NCI-H1105 (cell line): ENCODE measurements around the gene SLC22A17.
"Not testable (repeated sequence)": the region's sequence is repeated elsewhere in the genome, so short reads cannot be mapped to it uniquely, and the experiment has no call there.

Experiments used
- DNase-seq: peaks from one replicate; lab custom pipeline; 2025; lab: John Stamatoyannopoulos, UW

Gene SLC22A17

GRCh38 chr14:23339506-23340268, 13.0 kb downstream of the SLC22A17 start:
- no peak for DNase-seq

DNA sequence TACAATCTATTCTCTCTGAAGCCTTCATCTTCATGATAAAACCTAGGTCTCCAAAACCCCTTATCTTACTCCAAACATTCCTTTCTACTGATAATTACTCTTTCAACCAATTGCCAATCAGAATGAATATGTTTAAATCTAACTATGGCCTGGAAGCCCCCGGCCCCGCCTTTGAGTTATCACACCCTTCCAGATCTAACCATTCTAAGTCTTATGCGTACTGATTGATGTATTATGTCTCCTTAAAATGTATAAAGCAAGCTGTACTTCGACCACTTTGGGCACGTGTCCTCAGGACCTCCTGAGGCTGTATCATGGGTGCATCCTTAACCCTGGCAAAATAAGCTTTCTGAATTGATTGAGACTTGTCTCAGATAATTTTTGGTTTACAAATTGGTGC, 17.1 kb downstream of the SLC22A17 start:
- DNase-seq, result no peak

GRCh38 chr14:23327947-23328744, 24.5 kb downstream of the SLC22A17 start:
- DNase-seq, result peak; percentile 72

DNA sequence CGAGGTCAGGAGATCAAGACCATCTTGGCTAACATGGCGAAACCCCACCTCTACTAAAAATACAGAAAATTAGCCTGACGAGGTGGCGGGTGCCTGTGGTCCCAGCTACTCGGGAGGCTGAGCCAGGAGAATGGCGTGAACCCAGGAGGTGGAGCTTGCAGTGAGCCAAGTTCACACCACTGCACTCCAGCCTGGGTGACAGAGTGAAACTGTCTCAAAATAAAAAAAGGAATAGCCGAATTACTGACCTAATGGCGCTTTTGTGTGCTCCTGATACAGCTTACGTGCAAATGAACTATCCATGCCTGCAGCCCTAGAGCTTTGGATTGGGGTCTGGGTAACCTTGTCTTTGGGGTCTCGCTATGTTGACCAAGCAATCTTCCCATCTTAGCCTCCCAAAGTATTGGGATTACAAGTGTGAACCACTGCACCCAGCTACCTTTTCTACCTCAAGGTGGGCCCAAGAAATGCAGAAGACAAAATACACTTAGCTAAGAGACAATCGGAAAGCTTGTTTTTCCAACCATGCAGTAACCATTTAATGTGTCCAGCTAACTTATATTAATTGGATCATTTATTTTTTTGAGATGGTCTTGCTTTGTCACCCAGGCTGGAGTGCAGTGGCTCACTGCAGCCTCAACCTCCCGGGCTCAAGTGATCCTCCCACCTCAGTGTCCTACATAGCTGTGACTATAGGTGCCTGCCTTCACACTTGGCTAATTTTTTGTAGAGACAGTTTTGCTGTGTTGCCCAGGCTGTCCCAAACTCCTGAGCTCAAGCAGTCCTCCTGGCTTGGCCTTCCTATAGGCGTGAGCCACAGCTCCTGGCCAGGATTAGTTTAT, 26.0 kb downstream of the SLC22A17 start:
- no peak for DNase-seq

DNA sequence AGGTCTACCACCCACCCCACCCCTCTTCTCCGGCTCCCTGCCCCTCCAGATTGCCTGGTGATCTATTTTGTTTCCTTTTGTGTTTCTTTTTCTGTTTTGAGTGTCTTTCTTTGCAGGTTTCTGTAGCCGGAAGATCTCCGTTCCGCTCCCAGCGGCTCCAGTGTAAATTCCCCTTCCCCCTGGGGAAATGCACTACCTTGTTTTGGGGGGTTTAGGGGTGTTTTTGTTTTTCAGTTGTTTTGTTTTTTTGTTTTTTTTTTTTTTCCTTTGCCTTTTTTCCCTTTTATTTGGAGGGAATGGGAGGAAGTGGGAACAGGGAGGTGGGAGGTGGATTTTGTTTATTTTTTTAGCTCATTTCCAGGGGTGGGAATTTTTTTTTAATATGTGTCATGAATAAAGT, 26.9 kb downstream of the SLC22A17 start:
- DNase-seq, result not testable (repeated sequence)

- no peak for DNase-seq
Observed at GRCh38 chr14:23324993-23325392, 27.7 kb downstream of the SLC22A17 start.

GRCh38 chr14:23324455-23324846, 28.2 kb downstream of the SLC22A17 start:
- no peak for DNase-seq

DNA sequence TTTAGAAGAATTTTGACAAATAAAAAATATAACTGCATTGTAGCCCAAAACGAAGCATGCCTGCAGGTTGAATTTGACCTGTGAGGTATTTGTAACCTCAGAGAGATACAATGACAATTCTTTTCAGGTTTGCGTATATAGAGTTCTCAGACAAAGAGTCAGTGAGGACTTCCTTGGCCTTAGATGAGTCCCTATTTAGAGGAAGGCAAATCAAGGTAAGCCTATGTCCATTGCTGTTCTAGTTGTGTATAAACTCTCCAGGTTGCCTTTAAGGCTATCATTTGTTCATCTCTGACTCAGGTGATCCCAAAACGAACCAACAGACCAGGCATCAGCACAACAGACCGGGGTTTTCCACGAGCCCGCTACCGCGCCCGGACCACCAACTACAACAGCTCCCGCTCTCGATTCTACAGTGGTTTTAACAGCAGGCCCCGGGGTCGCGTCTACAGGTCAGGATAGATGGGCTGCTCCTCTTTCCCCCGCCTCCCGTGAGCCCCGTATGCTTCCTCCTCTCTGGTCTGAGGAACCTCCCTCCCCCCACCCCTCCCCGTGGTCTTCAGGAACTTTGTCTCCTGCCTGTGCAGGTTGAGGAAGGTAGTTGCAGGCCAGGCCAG, 28.7 kb downstream of the SLC22A17 start:
- DNase-seq, result no peak

GRCh38 chr14:23322568-23323517, 29.8 kb downstream of the SLC22A17 start:
- DNase-seq, result no peak

GRCh38 chr14:23321572-23322547, 30.8 kb downstream of the SLC22A17 start:
- no peak for DNase-seq

- peak; percentile 99 for DNase-seq
Observed at GRCh38 chr14:23320584-23321571, 31.8 kb downstream of the SLC22A17 start, which contains the start of gene PABPN1. Gene PABPN1 (plus strand): TSS chr14:23321457. CDS start chr14:23321470, 13 bp downstream.

GRCh38 chr14:23319746-23320583, 32.7 kb downstream of the SLC22A17 start:
- no peak for DNase-seq

- no peak for DNase-seq
Observed at GRCh38 chr14:23316300-23316699, 36.4 kb downstream of the SLC22A17 start.

DNA sequence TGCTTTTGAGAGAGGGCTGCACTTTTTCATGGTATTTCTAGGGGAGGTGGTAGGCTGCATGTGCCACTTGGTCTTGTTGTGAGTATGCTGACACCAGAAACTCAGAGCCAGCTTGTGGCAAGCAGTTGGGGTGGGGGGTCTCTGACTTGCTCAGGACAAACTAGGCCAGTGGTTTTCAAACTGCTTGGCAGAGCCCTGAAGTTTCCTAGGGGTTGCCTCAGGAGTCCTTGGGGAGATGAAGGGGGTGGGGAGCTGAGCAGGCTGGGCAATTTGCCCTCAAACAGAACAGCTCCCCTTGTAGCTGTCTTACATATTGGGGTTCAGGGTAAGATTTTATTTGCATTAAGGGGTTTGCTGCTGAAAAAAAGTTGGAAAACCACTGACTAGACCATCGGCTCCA, 42.1 kb downstream of the SLC22A17 start:
- no peak for DNase-seq

DNA sequence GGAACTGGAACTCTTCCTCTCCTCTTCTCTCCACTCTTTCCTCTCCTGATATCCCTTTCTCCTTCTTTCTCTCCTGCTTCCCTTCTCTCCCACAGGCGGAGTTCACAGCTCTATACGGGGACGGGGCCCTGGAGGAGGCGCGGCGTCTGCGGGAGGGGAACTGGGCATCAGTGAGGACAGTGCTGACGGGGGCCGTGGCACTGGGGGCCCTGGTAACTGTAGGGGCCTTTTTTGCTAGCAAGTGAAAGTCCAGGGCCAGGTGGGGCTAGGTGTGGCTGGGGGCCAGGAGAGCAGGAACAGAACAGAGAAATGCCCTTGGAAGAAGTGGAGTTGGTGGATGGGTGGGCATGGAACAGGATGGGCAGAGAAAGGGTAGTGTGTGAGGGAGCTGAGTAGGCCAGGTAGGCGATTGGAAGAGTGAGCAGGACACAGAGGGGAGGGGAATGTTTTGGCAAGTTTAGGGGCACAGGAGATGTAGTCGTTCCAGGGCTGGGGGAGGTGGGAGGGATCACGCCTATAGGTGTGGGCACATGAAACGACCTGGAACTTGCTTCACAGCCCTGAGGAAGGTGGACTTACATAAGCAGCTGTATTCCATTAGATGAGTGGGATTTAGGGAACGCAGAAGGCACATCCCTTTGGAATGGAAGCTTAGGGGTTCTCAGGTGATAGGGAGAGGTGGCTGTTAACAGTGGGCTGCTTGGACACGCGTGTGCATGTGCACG, 43.8 kb downstream of the SLC22A17 start:
- no peak for DNase-seq
